Naive thymus-derived CD8-positive, alpha-beta T cell (primary cell): ENCODE measurements around the gene DNAJC24. TPM values are rescaled to one million over a fixed set of nuclear protein-coding genes. Genes with fewer than 3 reads are reported as not detected.

Experiments used
- ATAC-seq, 2 donors: fragments of 150-1000 bp; cut with Tn5 transposase in 1 of 2; sonication (Bioruptor Pico), chemical (Tn5 transposase) in 1 of 2; 1 replicate in 1 of 2; 2 replicates in 1 of 2; pipeline ENCODE4 v1.10.0; 2021; ENCODE audit warnings: mild to moderate bottlenecking in 2 of 2, moderate library complexity in 2 of 2
- POLR2A ChIA-PET: fragments of 350-600 bp; sonication (Branson Sonifier 250); formaldehyde crosslinking; loops from one replicate; lab custom pipeline; 2021; ENCODE audit warnings: antibody characterized with exemption; lab: Charles Lee
- DNase-seq, 10 donors: peaks; one replicate each; pipeline versions ENCODE4 v3.0.0 to v3.0.0-alpha.2; 2020 to 2022
- H3K27ac Mint-ChIP-seq, 10 donors: one replicate each; pipeline ENCODE4 v1.8.0; 2020 to 2022; ENCODE audit warnings: mild to moderate bottlenecking in 10 of 10, mixed read lengths in 10 of 10, moderate library complexity in 4 of 10, inconsistent platforms in 1 of 10
- H3K27me3 Mint-ChIP-seq, 5 donors: one replicate each; pipeline ENCODE4 v1.8.0; 2021 to 2022; ENCODE audit warnings: mixed read lengths in 5 of 5
- H3K36me3 Mint-ChIP-seq, 3 donors: one replicate each; pipeline ENCODE4 v1.8.0; 2020 to 2022; ENCODE audit warnings: mixed read lengths in 3 of 3, mild to moderate bottlenecking in 2 of 3, inconsistent platforms in 1 of 3
- H3K4me1 Mint-ChIP-seq, 4 donors: one replicate each; pipeline ENCODE4 v1.8.0; 2021 to 2022; ENCODE audit warnings: mixed read lengths in 4 of 4
- H3K4me3 Mint-ChIP-seq, 10 donors: one replicate each; pipeline ENCODE4 v1.8.0; 2020 to 2022; ENCODE audit warnings: mild to moderate bottlenecking in 10 of 10, mixed read lengths in 10 of 10, moderate library complexity in 6 of 10, inconsistent platforms in 1 of 10
- H3K9me3 Mint-ChIP-seq, 9 donors: one replicate each; pipeline ENCODE4 v1.8.0; 2020 to 2022; ENCODE audit warnings: mixed read lengths in 9 of 9, mild to moderate bottlenecking in 3 of 9, inconsistent platforms in 1 of 9, moderate library complexity in 1 of 9
- polyA plus RNA-seq, 3 donors: library from polyadenylated mRNA; unstranded; fragments of 300-500 nt; fragmentation: Illumina TruSeq; gene quantifications; one replicate each; pipeline ENCODE4 v1.2.3, GENCODE V29; 2021
- total RNA-seq, 8 experiments: library from RNA in 2 of 8; stranded (reverse) in 2 of 8; gene quantifications; one replicate each; pipeline ENCODE4 v1.2.3 and lab custom pipeline; 2021 to 2026

DNAJC24 gene
- total and polyA plus RNA-seq, 5 experiments from 2014 or later: 13.5 to 34.7 (median 16.2) TPM

DNA sequence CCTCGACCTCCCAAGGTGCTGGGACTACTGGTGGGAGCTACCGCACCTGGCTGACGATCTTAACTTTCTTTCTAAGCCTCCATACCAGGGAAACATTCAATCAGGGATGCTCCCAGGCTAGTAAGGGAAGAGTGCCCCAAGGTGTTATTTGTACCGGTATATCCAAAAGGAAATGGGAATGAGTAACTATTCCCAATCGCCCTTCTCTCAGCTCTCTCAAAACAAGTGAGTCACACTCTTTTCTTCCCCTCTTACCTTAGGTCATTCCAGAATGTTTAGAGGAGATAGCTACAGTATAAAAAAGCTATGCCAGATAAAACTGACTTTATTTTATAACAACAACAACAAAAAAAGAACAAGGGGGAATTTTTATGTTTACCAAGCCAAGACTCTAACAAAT lies 13.8 kb upstream of the DNAJC24 start:
- POLR2A ChIA-PET: interaction anchor here (0.6 kb wide), 1 partner anchor 10 kb away, joined by 3 read pairs; no protein-coding TSS in a partner anchor
- H3K27me3 Mint-ChIP-seq: peaks cover 0 to 11% (median 2%) of the 10 kb centered on the region in 5 donors
- no peaks in the 10 kb centered on the region for H3K9me3 Mint-ChIP-seq
- no peak for DNase-seq
- H3K36me3 Mint-ChIP-seq: peaks cover 0 to 4% (median 0%) of the 10 kb centered on the region in 3 donors
- no peak overlapping the region for H3K27ac Mint-ChIP-seq
- H3K4me1 Mint-ChIP-seq: peaks cover 0 to 4% (median 2%) of the 10 kb centered on the region in 4 donors
- ATAC-seq: no peak
- H3K4me3 Mint-ChIP-seq: no peak overlapping the region

DNA sequence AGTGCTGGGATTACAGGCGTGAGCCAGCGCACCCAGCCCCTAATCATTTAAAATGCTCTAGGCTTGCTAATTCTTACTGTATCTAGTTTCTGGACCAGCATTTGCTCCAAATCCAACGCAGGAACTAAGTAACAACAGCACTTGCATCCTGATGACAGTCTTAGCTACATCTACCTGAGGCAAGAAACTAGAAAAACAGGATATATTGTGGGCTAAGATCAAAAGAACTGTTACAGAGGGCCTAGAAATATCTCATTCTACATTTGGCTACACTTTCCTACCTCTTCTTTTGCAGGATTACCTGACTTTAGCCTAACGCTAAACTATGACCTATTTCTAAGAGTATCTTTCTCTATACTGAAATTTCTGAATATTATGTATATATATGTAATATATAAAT lies 7.9 kb upstream of the DNAJC24 start:
- peak in 2 of 10 donors; percentile 10 to 19 for DNase-seq
- H3K4me1 Mint-ChIP-seq: peaks cover 9 to 29% (median 24%) of the 10 kb centered on the region in 4 donors

DNA sequence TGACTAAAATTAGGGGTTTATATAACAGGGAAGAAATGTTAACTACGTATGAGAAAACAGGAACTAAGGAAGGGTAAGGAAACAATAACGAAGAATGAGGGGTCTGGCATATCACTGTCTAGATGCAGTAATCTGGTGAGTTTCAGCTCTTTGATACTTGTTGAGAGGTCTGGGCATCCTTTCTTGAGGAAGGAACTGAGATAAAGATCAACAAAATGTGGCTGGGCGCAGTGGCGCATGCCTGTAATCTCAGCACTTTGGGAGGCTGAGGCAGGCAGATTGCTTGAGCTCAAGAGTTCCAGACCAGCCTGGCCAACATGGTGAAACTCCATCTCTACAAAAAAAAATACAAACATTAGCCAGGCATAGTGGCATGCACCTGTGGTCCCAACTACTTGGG lies 2.9 kb upstream of the DNAJC24 start:
- Mint-ChIP-seq H3K27me3 (peaks cover 0 to 15% (median 0%) of the 10 kb centered on the region in 5 donors), H3K9me3 (no peaks in the 10 kb centered on the region), H3K4me1 (peaks cover 26 to 67% (median 49%) of the 10 kb centered on the region in 4 donors), H3K4me3 (peak overlapping the region in 9 of 10 donors; percentile 2 to 64 (median 46)), H3K36me3 (no peaks in the 10 kb centered on the region), H3K27ac (peak overlapping the region; percentile 3 to 76 (median 33))
- POLR2A ChIA-PET: no interaction called here
- DNase-seq: peak in 5 of 10 donors; percentile 12 to 60 (median 27)
- peak; percentile 13 to 30 for ATAC-seq

More for the DNA sequence above, 7.9 kb upstream of the DNAJC24 start:
- peak; percentile 74 to 75 for ATAC-seq
- peak overlapping the region; percentile 40 to 90 (median 80) for H3K27ac Mint-ChIP-seq
- H3K27me3 Mint-ChIP-seq: peaks cover 0 to 12% (median 0%) of the 10 kb centered on the region in 5 donors
- no peaks in the 10 kb centered on the region for H3K36me3 Mint-ChIP-seq
- POLR2A ChIA-PET: no interaction called here
- H3K9me3 Mint-ChIP-seq: no peaks in the 10 kb centered on the region
- peak overlapping the region in 7 of 10 donors; percentile 35 to 71 (median 58) for H3K4me3 Mint-ChIP-seq

DNA sequence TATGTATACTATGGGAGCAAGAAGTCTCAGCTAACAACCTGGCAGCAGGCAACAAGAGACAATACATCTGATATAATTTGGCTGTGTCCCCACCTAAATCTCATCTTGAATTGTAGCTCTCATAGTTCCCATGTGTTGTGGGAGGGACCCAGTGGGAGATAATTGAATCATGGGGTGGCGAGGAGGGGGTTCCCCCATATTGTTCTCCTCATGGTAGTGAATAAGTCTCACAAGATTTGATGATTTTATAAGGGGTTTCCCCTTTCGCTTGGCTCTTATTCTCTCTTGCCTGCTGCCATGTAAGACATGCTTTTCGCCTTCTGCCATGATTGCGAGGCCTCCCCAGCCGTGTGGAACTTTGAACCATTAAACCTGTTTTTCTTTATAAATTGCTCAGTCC lies 6.2 kb downstream of the DNAJC24 start:
- H3K27me3 Mint-ChIP-seq: no peaks in the 10 kb centered on the region
- POLR2A ChIA-PET: no interaction called here
- peaks cover 5 to 35% (median 25%) of the 10 kb centered on the region in 3 donors for H3K36me3 Mint-ChIP-seq
- peaks cover 15 to 44% (median 27%) of the 10 kb centered on the region in 4 donors for H3K4me1 Mint-ChIP-seq
- no peak for ATAC-seq
- peak overlapping the region in 2 of 10 donors; percentile 11 to 13 for H3K4me3 Mint-ChIP-seq
- H3K27ac Mint-ChIP-seq: no peak overlapping the region
- no peaks in the 10 kb centered on the region for H3K9me3 Mint-ChIP-seq
- DNase-seq: no peak

DNA sequence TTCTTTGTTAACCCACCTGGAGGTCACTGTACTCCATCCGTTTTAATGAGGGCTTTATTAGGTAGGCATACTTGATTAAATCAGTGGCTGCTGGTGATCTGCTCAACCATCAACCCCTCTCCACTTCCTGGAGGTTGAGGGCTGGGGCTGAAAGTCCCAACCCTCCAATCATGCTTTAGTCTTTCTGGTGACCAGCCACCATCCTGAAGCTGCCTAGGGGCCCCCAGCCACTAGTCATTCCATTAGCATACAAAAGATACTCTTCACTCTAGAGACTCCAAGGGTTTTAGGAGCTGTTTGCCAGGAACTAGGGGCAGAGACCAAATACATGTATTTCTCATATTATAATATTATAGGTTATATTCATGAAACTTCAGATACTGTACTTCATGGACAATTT lies 13.5 kb downstream of the DNAJC24 start:
- ATAC-seq (no peak), DNase-seq (no peak)
- peaks cover 0 to 26% (median 21%) of the 10 kb centered on the region in 3 donors for H3K36me3 Mint-ChIP-seq
- H3K27me3 Mint-ChIP-seq: no peaks in the 10 kb centered on the region
- H3K27ac Mint-ChIP-seq: no peak overlapping the region
- POLR2A ChIA-PET: no interaction called here
- peaks cover 11 to 28% (median 18%) of the 10 kb centered on the region in 4 donors for H3K4me1 Mint-ChIP-seq
- H3K9me3 Mint-ChIP-seq: peaks cover 0 to 3% (median 0%) of the 10 kb centered on the region in 9 donors
- no peak overlapping the region for H3K4me3 Mint-ChIP-seq

DNA sequence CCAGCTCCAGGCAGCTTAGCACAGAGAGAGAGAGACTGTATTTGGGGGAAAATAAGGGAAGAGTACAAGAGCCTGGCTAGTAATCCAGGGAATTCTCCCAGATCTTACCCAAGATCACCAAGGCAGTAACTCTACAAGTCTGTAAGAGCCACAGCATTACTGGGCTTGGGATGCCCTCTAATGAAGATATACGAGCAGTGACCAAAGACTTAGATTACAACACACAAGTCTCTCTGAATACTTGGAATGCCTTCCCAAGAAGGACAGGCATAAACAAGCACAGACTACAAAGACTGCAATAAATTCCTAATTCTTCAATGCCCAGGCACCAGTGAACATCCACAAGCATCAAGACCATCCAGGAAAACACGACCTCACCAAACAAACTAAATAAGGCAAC lies 17.7 kb downstream of the DNAJC24 start:
- POLR2A ChIA-PET: no interaction called here
- H3K4me3 Mint-ChIP-seq: no peak overlapping the region
- DNase-seq: no peak
- H3K9me3 Mint-ChIP-seq: peaks cover 0 to 18% (median 4%) of the 10 kb centered on the region in 9 donors
- H3K27ac Mint-ChIP-seq: peak overlapping the region in 1 of 10 donors; percentile 51
- no peak for ATAC-seq
- H3K4me1 Mint-ChIP-seq: peaks cover 4 to 26% (median 20%) of the 10 kb centered on the region in 4 donors
- H3K27me3 Mint-ChIP-seq: no peaks in the 10 kb centered on the region
- H3K36me3 Mint-ChIP-seq: peaks cover 0 to 28% (median 13%) of the 10 kb centered on the region in 3 donors

DNA sequence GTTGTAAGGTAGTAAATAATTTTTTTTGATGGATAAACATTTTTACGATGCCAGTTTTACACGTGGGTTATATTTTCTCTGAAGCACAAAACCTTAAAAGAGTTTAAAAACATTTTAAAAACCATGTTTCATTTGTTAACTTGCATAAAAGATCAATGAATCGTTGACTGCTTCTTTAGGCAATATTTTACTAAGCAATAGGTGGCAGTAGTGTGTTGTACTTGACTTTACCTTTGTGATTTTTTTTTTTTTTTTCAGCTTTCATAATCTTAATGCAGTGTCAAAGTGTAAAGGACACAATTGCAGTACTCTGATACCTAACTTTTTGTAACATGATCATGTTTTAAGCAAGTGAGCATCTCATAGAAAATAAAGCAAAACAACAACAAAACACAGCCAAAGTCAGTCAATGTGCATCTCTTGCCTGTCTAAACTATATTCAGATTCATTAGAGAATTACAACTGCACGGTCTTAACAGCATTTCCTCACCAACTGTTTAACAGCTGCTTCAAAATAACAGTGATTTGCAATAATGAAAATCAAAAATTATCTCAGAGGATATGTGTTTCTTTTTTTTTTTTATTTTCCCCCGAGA lies 27.7 kb downstream of the DNAJC24 start:
- peaks cover 0 to 5% (median 0%) of the 10 kb centered on the region in 9 donors for H3K9me3 Mint-ChIP-seq
- H3K27me3 Mint-ChIP-seq: no peaks in the 10 kb centered on the region
- peaks cover 0 to 11% (median 7%) of the 10 kb centered on the region in 4 donors for H3K4me1 Mint-ChIP-seq
- ATAC-seq (no peak), DNase-seq (peak in 3 of 10 donors; percentile 25 to 34 (median 26))
- POLR2A ChIA-PET: no interaction called here
- no peak overlapping the region for H3K27ac Mint-ChIP-seq
- H3K36me3 Mint-ChIP-seq: peaks cover 5 to 30% (median 23%) of the 10 kb centered on the region in 3 donors
- no peak overlapping the region for H3K4me3 Mint-ChIP-seq

DNA sequence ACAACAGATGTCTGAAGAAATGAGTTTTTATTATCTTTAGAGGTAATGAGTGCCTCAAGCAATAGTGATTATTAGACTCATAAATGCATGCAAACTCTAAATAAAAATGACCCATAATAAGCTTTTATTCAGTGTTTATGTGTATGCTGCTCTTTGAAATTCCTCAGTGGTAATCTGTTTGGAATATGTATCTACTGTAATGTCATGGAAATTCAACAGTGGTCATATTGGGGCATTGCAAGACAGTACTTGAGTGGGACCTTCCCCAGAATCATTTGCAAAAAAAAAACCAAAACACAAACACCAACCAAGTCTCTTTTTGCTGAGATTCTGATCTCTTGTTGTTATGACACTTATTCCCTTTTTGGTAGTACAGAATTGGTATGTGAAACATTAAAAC lies 35.0 kb downstream of the DNAJC24 start:
- peaks cover 0 to 9% (median 5%) of the 10 kb centered on the region in 4 donors for H3K4me1 Mint-ChIP-seq
- no peaks in the 10 kb centered on the region for H3K27me3 Mint-ChIP-seq
- no peak overlapping the region for H3K27ac Mint-ChIP-seq
- DNase-seq: no peak
- no peak overlapping the region for H3K4me3 Mint-ChIP-seq
- POLR2A ChIA-PET: no interaction called here
- H3K36me3 Mint-ChIP-seq: peaks cover 5 to 34% (median 16%) of the 10 kb centered on the region in 3 donors
- H3K9me3 Mint-ChIP-seq: no peaks in the 10 kb centered on the region
- no peak for ATAC-seq

DNA sequence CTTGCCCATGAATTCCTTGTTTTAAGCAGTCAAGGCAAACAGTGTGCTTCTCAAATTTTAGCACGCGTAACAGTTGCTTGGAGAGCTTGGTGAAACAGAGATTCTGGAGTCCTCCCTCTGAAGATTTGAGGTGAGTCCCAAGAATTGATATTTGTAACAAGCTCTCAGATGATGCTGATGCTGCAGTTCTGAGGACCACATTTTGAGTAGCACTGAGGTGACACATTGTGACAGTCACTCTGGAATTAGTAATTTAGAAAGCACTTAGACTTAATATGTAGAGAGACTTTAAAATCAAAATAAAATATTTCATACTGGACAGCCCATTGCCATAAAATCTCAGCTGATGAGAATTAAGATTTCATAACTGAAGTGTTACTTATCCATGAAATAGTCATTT lies 38.5 kb downstream of the DNAJC24 start:
- Mint-ChIP-seq H3K9me3 (peaks cover 0 to 9% (median 2%) of the 10 kb centered on the region in 9 donors), H3K36me3 (peaks cover 10 to 27% (median 22%) of the 10 kb centered on the region in 3 donors), H3K4me1 (peaks cover 0 to 5% (median 3%) of the 10 kb centered on the region in 4 donors), H3K27ac (no peak overlapping the region), H3K27me3 (no peaks in the 10 kb centered on the region), H3K4me3 (no peak overlapping the region)
- DNase-seq (no peak), ATAC-seq (no peak)
- POLR2A ChIA-PET: no interaction called here

DNA sequence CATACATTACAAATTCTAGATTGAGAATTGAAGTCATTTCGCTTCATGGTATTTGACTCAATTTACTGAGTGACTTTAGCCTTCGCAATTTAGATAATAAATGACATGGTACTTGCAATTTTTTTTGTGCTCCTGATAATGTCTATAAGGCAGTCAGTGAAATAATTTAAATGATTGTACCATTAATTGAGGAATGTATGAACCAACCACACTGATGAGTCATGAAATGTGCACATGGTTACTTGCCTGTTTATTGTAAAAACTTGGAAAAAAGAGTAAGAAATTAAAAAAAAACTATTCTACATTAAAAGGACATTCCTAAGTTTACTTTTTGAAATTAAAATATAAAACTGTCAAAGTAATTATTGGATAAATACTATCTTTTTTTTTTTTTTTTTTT lies 43.3 kb downstream of the DNAJC24 start:
- peaks cover 10 to 38% (median 35%) of the 10 kb centered on the region in 3 donors for H3K36me3 Mint-ChIP-seq
- no peaks in the 10 kb centered on the region for H3K27me3 Mint-ChIP-seq
- no peak overlapping the region for H3K4me3 Mint-ChIP-seq
- H3K4me1 Mint-ChIP-seq: peaks cover 0 to 1% (median 0%) of the 10 kb centered on the region in 4 donors
- POLR2A ChIA-PET: no interaction called here
- no peak for ATAC-seq
- peaks cover 0 to 9% (median 2%) of the 10 kb centered on the region in 9 donors for H3K9me3 Mint-ChIP-seq
- DNase-seq: no peak
- no peak overlapping the region for H3K27ac Mint-ChIP-seq

DNA sequence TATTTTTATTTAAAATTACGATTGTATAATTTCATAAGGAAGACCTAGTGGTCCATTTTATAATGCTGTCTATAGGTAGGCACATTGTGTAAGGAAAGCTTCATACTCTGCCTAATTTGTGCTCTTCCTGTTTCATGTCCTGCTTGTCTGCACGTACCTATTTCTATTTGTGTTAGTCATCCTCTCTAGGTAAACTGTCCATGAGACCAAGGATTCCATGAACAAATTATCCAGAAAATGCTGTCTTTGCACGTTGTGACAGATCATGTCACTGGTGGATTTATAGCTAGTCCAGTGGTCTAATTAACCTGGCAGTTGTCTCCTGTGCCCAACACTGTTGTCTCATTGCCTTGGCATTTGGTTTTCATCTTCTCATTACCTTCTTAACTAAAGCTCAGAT lies 44.7 kb downstream of the DNAJC24 start:
- Mint-ChIP-seq H3K27me3 (no peaks in the 10 kb centered on the region), H3K36me3 (peaks cover 10 to 36% (median 35%) of the 10 kb centered on the region in 3 donors), H3K4me3 (no peak overlapping the region), H3K9me3 (peaks cover 0 to 9% (median 2%) of the 10 kb centered on the region in 9 donors), H3K4me1 (no peaks in the 10 kb centered on the region), H3K27ac (no peak overlapping the region)
- POLR2A ChIA-PET: no interaction called here
- DNase-seq (no peak), ATAC-seq (no peak)

DNA sequence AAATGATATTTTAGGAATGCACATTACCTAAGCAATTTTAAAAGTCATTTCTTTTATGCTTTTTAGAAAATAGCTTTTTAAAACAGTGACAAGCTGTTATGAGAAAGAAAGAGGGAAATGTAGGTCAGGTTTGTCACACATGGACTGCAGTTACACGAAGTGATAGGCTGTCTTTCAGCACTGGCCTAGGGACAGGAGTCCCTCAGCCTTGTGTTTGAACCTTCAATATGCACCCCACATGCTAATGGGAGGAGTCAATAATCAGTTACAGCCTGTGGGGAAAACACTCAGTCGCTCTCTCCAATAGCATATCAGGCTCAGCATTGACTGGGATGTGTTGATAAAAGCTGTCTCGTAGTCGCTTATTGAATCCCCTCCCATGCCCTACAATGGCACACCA lies 45.8 kb downstream of the DNAJC24 start:
- POLR2A ChIA-PET: no interaction called here
- no peak for ATAC-seq
- Mint-ChIP-seq H3K27me3 (no peaks in the 10 kb centered on the region), H3K4me3 (no peak overlapping the region), H3K9me3 (peaks cover 0 to 9% (median 2%) of the 10 kb centered on the region in 9 donors), H3K36me3 (peaks cover 10 to 37% (median 30%) of the 10 kb centered on the region in 3 donors), H3K4me1 (peaks cover 0 to 5% (median 0%) of the 10 kb centered on the region in 4 donors), H3K27ac (no peak overlapping the region)
- no peak for DNase-seq

DNA sequence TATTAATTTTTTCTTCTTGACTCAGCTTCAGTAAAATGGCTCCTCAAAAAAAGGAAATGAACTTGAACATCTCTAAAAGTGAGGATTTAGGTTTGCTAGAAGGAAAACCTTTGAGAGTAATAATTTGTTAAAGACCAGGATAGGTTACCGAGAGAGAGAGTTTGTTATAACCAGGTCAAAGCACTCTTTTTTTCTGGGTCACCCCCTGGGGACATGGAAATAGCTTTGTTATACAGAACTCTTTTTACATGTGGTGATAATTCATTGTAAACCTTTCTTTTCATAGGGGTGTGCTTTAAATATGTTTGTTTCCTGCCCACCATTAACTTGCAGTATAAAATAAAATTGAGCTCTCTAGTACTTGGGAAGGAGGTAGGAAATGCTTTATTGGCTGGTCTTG lies 47.7 kb downstream of the DNAJC24 start:
- Mint-ChIP-seq H3K9me3 (no peaks in the 10 kb centered on the region), H3K27me3 (no peaks in the 10 kb centered on the region), H3K4me3 (no peak overlapping the region), H3K36me3 (peaks cover 0 to 27% (median 16%) of the 10 kb centered on the region in 3 donors), H3K27ac (no peak overlapping the region), H3K4me1 (peaks cover 0 to 5% (median 0%) of the 10 kb centered on the region in 4 donors)
- ATAC-seq (no peak), DNase-seq (no peak)
- POLR2A ChIA-PET: no interaction called here
